SK-N-SH treated with all-trans-retinoic acid at 6 μM for 48 hours (cell line): ENCODE measurements around the gene RAB31.

ENCODE experiments used
- ATAC-seq: fragments of 200-7000 bp; cut with Tn5 transposase; 3 replicates; pipeline ENCODE4 v1.9.1; 2020; ENCODE audit warnings: mild to moderate bottlenecking, moderate library complexity
- ARNTL ChIP-seq: fragments of 450-650 bp; formaldehyde crosslinking; IDR thresholded peaks from 2 replicates; pipeline ENCODE4 v1.5.0; 2020; ENCODE audit warnings: low read depth, mild to moderate bottlenecking, moderate library complexity, borderline replicate concordance
- BACH2 ChIP-seq: fragments of 250-450 bp; sonication (Bioruptor Pico); IDR thresholded peaks from 2 replicates; pipeline ENCODE4 v1.9.0; 2021; ENCODE audit warnings: mild to moderate bottlenecking, borderline replicate concordance
- CREB5 ChIP-seq: fragments of 250-450 bp; sonication (Bioruptor Pico); IDR thresholded peaks from 2 replicates; pipeline ENCODE4 v1.5.1; 2020; ENCODE audit warnings: low read depth, mild to moderate bottlenecking, moderate library complexity
- GLIS3 ChIP-seq: fragments of 250-450 bp; sonication (Bioruptor Pico); IDR thresholded peaks from 2 replicates; pipeline ENCODE4 v1.5.0; 2020; ENCODE audit warnings: mild to moderate bottlenecking, moderate library complexity
- ISL1 ChIP-seq: fragments of 250-450 bp; sonication (Bioruptor Pico); IDR thresholded peaks from 2 replicates; pipeline ENCODE4 v2.1.2; 2022; ENCODE audit warnings: mild to moderate bottlenecking, moderate library complexity
- PPARA ChIP-seq: fragments of 250-450 bp; sonication (Bioruptor Pico); IDR thresholded peaks from 2 replicates; pipeline ENCODE4 v1.5.0; 2020; ENCODE audit warnings: mild to moderate bottlenecking, borderline replicate concordance
- RARB ChIP-seq: fragments of 250-450 bp; sonication (Bioruptor Pico); IDR thresholded peaks from 2 replicates; pipeline ENCODE4 v1.8.0; 2021; ENCODE audit warnings: mild to moderate bottlenecking, moderate library complexity
- SNAI2 ChIP-seq: fragments of 250-450 bp; sonication (Bioruptor Pico); IDR thresholded peaks from 2 replicates; pipeline ENCODE4 v1.5.0; 2020; ENCODE audit warnings: mild to moderate bottlenecking, moderate library complexity
- TCF4 ChIP-seq: fragments of 250-450 bp; sonication (Bioruptor Pico); IDR thresholded peaks from 2 replicates; pipeline ENCODE4 v1.8.0; 2021; ENCODE audit warnings: mild to moderate bottlenecking, moderate library complexity, borderline replicate concordance
- TOX ChIP-seq: fragments of 250-450 bp; sonication (Bioruptor Pico); IDR thresholded peaks from 2 replicates; pipeline ENCODE4 v1.8.0; 2021; ENCODE audit warnings: mild to moderate bottlenecking, moderate library complexity, borderline replicate concordance
- TSHZ2 ChIP-seq: fragments of 250-450 bp; sonication (Bioruptor Pico); IDR thresholded peaks from 2 replicates; pipeline ENCODE4 v1.5.0; 2020; ENCODE audit warnings: mild to moderate bottlenecking, moderate library complexity
- ZC3H10 ChIP-seq: fragments of 250-450 bp; sonication (Bioruptor Pico); IDR thresholded peaks from 2 replicates; pipeline ENCODE4 v1.5.1; 2021; ENCODE audit warnings: mild to moderate bottlenecking, moderate library complexity
- ZFP3 ChIP-seq: fragments of 250-450 bp; sonication (Bioruptor Pico); IDR thresholded peaks from 2 replicates; pipeline ENCODE4 v1.5.0; 2020; ENCODE audit warnings: mild to moderate bottlenecking, moderate library complexity
- ZFP30 ChIP-seq: fragments of 450-650 bp; formaldehyde crosslinking; IDR thresholded peaks from 2 replicates; pipeline ENCODE4 v1.5.0; 2022; ENCODE audit warnings: mild to moderate bottlenecking, moderate library complexity
- ZNF70 ChIP-seq: fragments of 450-650 bp; formaldehyde crosslinking; IDR thresholded peaks from 2 replicates; pipeline ENCODE4 v1.5.0; 2020; ENCODE audit warnings: mild to moderate bottlenecking, moderate library complexity
- ZNF8 ChIP-seq: fragments of 450-650 bp; formaldehyde crosslinking; IDR thresholded peaks from 2 replicates; pipeline ENCODE4 v1.5.0; 2020; ENCODE audit warnings: mild to moderate bottlenecking, moderate library complexity
- TF ChIP-seq, protein P1 (sequence below): fragments of 250-450 bp; sonication (Bioruptor Pico); IDR thresholded peaks from 2 replicates; pipeline ENCODE4 v1.8.0; 2021; ENCODE audit warnings: low read depth, mild to moderate bottlenecking, moderate library complexity, borderline replicate concordance
- TF ChIP-seq, protein P2 (sequence below): fragments of 250-450 bp; sonication (Bioruptor Pico); IDR thresholded peaks from 2 replicates; pipeline ENCODE4 v1.8.0; 2020; ENCODE audit warnings: mild to moderate bottlenecking, moderate library complexity, borderline replicate concordance

RAB31 gene

GRCh38 chr18:9715978-9716774 lies 8.1 kb downstream of the RAB31 start:
- TF ChIP-seq BACH2 (CRISPR knock-in tag) (no peak), CREB5 (no peak), SNAI2 (no peak), ZFP30 (CRISPR knock-in tag) (no peak), ZNF8 (CRISPR knock-in tag) (no peak), RARB (CRISPR knock-in tag) (no peak), ZFP3 (no peak), ZNF70 (CRISPR knock-in tag) (no peak), PPARA (CRISPR knock-in tag) (no peak), TOX (CRISPR knock-in tag) (no peak), TCF4 (no peak), ARNTL (CRISPR knock-in tag) (no peak), GLIS3 (no peak), TSHZ2 (no peak)
- TF ChIP-seq, protein P1, sequence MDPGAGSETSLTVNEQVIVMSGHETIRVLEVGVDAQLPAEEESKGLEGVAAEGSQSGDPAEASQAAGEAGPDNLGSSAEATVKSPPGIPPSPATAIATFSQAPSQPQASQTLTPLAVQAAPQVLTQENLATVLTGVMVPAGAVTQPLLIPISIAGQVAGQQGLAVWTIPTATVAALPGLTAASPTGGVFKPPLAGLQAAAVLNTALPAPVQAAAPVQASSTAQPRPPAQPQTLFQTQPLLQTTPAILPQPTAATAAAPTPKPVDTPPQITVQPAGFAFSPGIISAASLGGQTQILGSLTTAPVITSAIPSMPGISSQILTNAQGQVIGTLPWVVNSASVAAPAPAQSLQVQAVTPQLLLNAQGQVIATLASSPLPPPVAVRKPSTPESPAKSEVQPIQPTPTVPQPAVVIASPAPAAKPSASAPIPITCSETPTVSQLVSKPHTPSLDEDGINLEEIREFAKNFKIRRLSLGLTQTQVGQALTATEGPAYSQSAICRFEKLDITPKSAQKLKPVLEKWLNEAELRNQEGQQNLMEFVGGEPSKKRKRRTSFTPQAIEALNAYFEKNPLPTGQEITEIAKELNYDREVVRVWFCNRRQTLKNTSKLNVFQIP (CRISPR knock-in tag), result no peak
- TF ChIP-seq, protein P2, sequence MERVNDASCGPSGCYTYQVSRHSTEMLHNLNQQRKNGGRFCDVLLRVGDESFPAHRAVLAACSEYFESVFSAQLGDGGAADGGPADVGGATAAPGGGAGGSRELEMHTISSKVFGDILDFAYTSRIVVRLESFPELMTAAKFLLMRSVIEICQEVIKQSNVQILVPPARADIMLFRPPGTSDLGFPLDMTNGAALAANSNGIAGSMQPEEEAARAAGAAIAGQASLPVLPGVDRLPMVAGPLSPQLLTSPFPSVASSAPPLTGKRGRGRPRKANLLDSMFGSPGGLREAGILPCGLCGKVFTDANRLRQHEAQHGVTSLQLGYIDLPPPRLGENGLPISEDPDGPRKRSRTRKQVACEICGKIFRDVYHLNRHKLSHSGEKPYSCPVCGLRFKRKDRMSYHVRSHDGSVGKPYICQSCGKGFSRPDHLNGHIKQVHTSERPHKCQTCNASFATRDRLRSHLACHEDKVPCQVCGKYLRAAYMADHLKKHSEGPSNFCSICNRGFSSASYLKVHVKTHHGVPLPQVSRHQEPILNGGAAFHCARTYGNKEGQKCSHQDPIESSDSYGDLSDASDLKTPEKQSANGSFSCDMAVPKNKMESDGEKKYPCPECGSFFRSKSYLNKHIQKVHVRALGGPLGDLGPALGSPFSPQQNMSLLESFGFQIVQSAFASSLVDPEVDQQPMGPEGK (CRISPR knock-in tag), result no peak

GRCh38 chr18:9716780-9717563 lies 8.9 kb downstream of the RAB31 start:
- TF ChIP-seq BACH2 (CRISPR knock-in tag), result no peak
- TF ChIP-seq ARNTL (CRISPR knock-in tag), result no peak
- no peak for TF ChIP-seq ZFP30 (CRISPR knock-in tag)
- TF ChIP-seq ZC3H10 (CRISPR knock-in tag), result no peak
- TF ChIP-seq, all 23 proteins: peak for 0
- no peak for ATAC-seq

More at GRCh38 chr18:9715978-9716774, 8.1 kb downstream of the RAB31 start:
- no peak for ATAC-seq

DNA sequence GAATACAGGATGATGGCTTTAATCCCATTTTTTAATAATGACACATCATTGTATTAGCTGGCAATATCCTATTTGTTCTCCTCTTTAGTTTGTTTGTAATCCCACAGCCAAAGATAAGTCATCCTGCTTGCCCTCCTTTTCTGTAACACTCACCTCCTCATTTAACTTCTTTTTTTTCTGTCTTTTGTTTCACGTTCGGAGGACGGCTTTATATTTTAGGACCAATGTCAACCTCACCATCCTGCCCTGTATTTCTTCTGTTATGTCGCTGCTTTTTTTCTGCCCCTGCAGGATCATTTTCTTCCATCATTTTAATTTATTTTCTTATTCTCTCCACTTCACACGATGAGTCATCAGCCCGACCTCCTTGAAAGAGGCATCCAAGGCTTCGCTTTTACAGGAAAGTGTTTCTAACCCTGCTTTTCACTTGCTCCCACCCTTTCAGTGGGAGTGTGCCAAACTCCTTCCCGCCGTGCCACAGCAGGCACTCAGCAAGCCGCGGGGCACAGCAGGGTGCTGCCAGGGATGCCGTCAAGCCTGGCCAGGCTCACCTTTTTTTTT lies 11.4 kb downstream of the RAB31 start:
- peak; percentile 87 for ATAC-seq

More for the DNA sequence above, 11.4 kb downstream of the RAB31 start:
- TF ChIP-seq ARNTL (CRISPR knock-in tag) (no peak), ZC3H10 (CRISPR knock-in tag) (no peak), BACH2 (CRISPR knock-in tag) (no peak), TSHZ2 (no peak), ZNF70 (CRISPR knock-in tag) (no peak), ISL1 (CRISPR knock-in tag) (no peak)
